HepG2 (cell line): Measurements from ENCODE around the gene ARHGEF12. TPM values are rescaled to one million over a fixed set of nuclear protein-coding genes. Genes with fewer than 3 reads are reported as not detected.

Source experiments
- ATRX ChIP-seq: sonication (generic); formaldehyde crosslinking; IDR thresholded peaks from 2 replicates; pipeline ENCODE4 v1.4.0; 2020; ENCODE audit warnings: missing genetic modification reagents, borderline replicate concordance
- CBX1 ChIP-seq: IDR thresholded peaks from one replicate; pipeline ENCODE4 v1.6.1; 2016; ENCODE audit warnings: antibody characterized with exemption, low read depth
- CCAR2 ChIP-seq: fragments of 200-400 bp; formaldehyde crosslinking; optimal IDR thresholded peaks from 2 replicates; pipeline ENCODE3; 2018; ENCODE audit warnings: low read depth, mild to moderate bottlenecking, low read length, moderate library complexity
- CCDC6 ChIP-seq: sonication (generic); formaldehyde crosslinking; IDR thresholded peaks from 2 replicates; pipeline ENCODE4 v1.8.1; 2022; ENCODE audit warnings: mild to moderate bottlenecking, missing genetic modification reagents, moderate library complexity
- ELK4 ChIP-seq: sonication (generic); formaldehyde crosslinking; IDR thresholded peaks from 2 replicates; pipeline ENCODE4 v1.9.0; 2021; ENCODE audit warnings: missing genetic modification reagents, borderline replicate concordance
- ERF ChIP-seq: IDR thresholded peaks from 2 replicates; pipeline ENCODE4 v1.6.1; 2018; ENCODE audit warnings: missing biosample characterization, missing genetic modification reagents
- FOSL2 ChIP-seq: sonication (generic); formaldehyde crosslinking; IDR thresholded peaks from 2 replicates; pipeline ENCODE4 v1.4.0; 2020; ENCODE audit warnings: missing genetic modification reagents
- FUBP1 ChIP-seq: sonication (generic); formaldehyde crosslinking; IDR thresholded peaks from 2 replicates; pipeline ENCODE4 v1.5.1; 2020; ENCODE audit warnings: missing genetic modification reagents, mild to moderate bottlenecking, borderline replicate concordance
- MEIS2 ChIP-seq: sonication (generic); formaldehyde crosslinking; IDR thresholded peaks from 2 replicates; pipeline ENCODE4 v1.9.0; 2021; ENCODE audit warnings: mild to moderate bottlenecking, missing genetic modification reagents
- MTF2 ChIP-seq: sonication (generic); formaldehyde crosslinking; IDR thresholded peaks from 2 replicates; pipeline ENCODE4 v1.5.0; 2020; ENCODE audit warnings: missing genetic modification reagents, borderline replicate concordance
- PAWR ChIP-seq: sonication (generic); formaldehyde crosslinking; IDR thresholded peaks from 2 replicates; pipeline ENCODE4 v1.4.0; 2020; ENCODE audit warnings: missing genetic modification reagents, mild to moderate bottlenecking, borderline replicate concordance
- REL ChIP-seq: sonication (generic); formaldehyde crosslinking; conservative IDR thresholded peaks from 2 replicates; pipeline ENCODE4 v1.8.0; 2022; ENCODE audit warnings: mild to moderate bottlenecking, missing genetic modification reagents, moderate library complexity
- SOX5 ChIP-seq: IDR thresholded peaks from 2 replicates; pipeline ENCODE4 v1.6.1; 2016; ENCODE audit warnings: borderline replicate concordance
- SOX6 ChIP-seq, 2 experiments: fragments of 450-650 bp in 1 of 2; sonication (generic) in 1 of 2; formaldehyde crosslinking in 1 of 2; IDR thresholded peaks; 2 replicates each; pipeline versions ENCODE4 v1.4.0 to v1.6.1; 2017 to 2020; ENCODE audit warnings: antibody characterized with exemption in 1 of 2, mild to moderate bottlenecking in 1 of 2, missing genetic modification reagents in 1 of 2
- TAF1 ChIP-seq: sonication (generic); formaldehyde crosslinking; IDR thresholded peaks from 2 replicates; pipeline ENCODE4 v1.4.0; 2020; ENCODE audit warnings: missing genetic modification reagents
- YEATS2 ChIP-seq: sonication (generic); formaldehyde crosslinking; IDR thresholded peaks from 2 replicates; pipeline ENCODE4 v1.4.0; 2020; ENCODE audit warnings: missing genetic modification reagents, borderline replicate concordance
- ZEB1 ChIP-seq: IDR thresholded peaks from 2 replicates; pipeline ENCODE4 v1.6.1; 2012; ENCODE audit warnings: mild to moderate bottlenecking, low read depth, inconsistent platforms; ENCODE audit not compliant: insufficient replicate concordance
- ZNF263 ChIP-seq: sonication (generic); formaldehyde crosslinking; IDR thresholded peaks from 2 replicates; pipeline ENCODE4 v1.4.0; 2020; ENCODE audit warnings: missing genetic modification reagents
- ZNF558 ChIP-seq: sonication (generic); formaldehyde crosslinking; IDR thresholded peaks from 2 replicates; pipeline ENCODE4 v1.9.0; 2022; ENCODE audit warnings: mild to moderate bottlenecking, missing genetic modification reagents, borderline replicate concordance
- ZNF703 ChIP-seq: sonication (generic); formaldehyde crosslinking; IDR thresholded peaks from 2 replicates; pipeline ENCODE4 v1.5.1; 2020; ENCODE audit warnings: missing genetic modification reagents, mild to moderate bottlenecking, moderate library complexity, borderline replicate concordance
- ZNF891 ChIP-seq: sonication (generic); formaldehyde crosslinking; IDR thresholded peaks from 2 replicates; pipeline ENCODE4 v1.5.0; 2020; ENCODE audit warnings: mild to moderate bottlenecking, missing genetic modification reagents
- ZSCAN5A ChIP-seq: sonication (generic); formaldehyde crosslinking; IDR thresholded peaks from 2 replicates; pipeline ENCODE4 v1.8.0; 2022; ENCODE audit warnings: mild to moderate bottlenecking, missing genetic modification reagents, borderline replicate concordance
- ZUFSP ChIP-seq: sonication (generic); formaldehyde crosslinking; IDR thresholded peaks from 2 replicates; pipeline ENCODE4 v1.9.0; 2021; ENCODE audit warnings: missing genetic modification reagents, mild to moderate bottlenecking, borderline replicate concordance
- polyA plus RNA-seq, 8 experiments: library from polyadenylated mRNA; depleted of rRNA in 3 of 8; stranded (reverse) in 7 of 8; unstranded in 1 of 8; fragments of >200 nt; fragmentation: Illumina TruSeq in 4 of 8; extraction: Trizol in 4 of 8; gene quantifications; 2 replicates each; pipeline versions ENCODE4 v1.2.1 to v1.2.3, GENCODE V29; 2011 to 2016; ENCODE audit warnings: low read depth in 4 of 8, missing spikeins in 1 of 8, mixed read lengths in 1 of 8; ENCODE audit not compliant: insufficient read depth in 1 of 8
- total RNA-seq, 5 experiments: library from RNA; depleted of rRNA; stranded (reverse); fragments of >200 nt; fragmentation: Illumina TruSeq; extraction: Trizol; gene quantifications; 2 replicates each; pipeline ENCODE4 v1.2.3, GENCODE V29; 2016; ENCODE audit warnings: low read depth in 1 of 5

The ARHGEF12 gene
- total and polyA plus RNA-seq, 2 of the 13 experiments (the other 11 are each of a cell fraction or from before 2014, with no cell fraction given): 17.9 to 54.4 TPM

GRCh38 chr11:120336641-120337354 is 585 bp downstream of the ARHGEF12 start (continued):
- TF ChIP-seq ZUFSP (CRISPR knock-in tag) (no peak), SOX6 (IDR thresholded peaks at IDR 0.05) (no peak), SOX6 (CRISPR knock-in tag; IDR thresholded peaks at IDR 0.05) (0 out of 2 replicates have a peak, but pooled peaks have one; percentile 7), ATRX (CRISPR knock-in tag) (no peak), PAWR (no peak), ELK4 (CRISPR knock-in tag) (no peak), ZNF263 (no peak), ZNF558 (CRISPR knock-in tag) (0 out of 2 replicates have a peak, but pooled peaks have one; percentile 4), ZEB1 (no peak), CCAR2 (no peak), TAF1 (CRISPR knock-in tag) (no peak), SOX5 (CRISPR knock-in tag) (no peak), MTF2 (no peak), ZSCAN5A (CRISPR knock-in tag) (no peak), FOSL2 (CRISPR knock-in tag) (0 out of 2 replicates have a peak, but pooled peaks have one; percentile 2), MEIS2 (CRISPR knock-in tag) (peak; percentile 8; the same call in 1 of the 2 replicates), REL (CRISPR knock-in tag) (no peak), CBX1 (no peak), ZNF703 (CRISPR knock-in tag) (no peak), ERF (CRISPR knock-in tag) (no peak), YEATS2 (CRISPR knock-in tag) (no peak), FUBP1 (CRISPR knock-in tag) (no peak), CCDC6 (no peak), ZNF891 (no peak)
